ENCODE results near the gene SLC38A3.

GRCh38 chr3:50249457-50249856 lies 44.4 kb downstream of the SLC38A3 start:
- no peak for TF ChIP-seq CTCF (IDR thresholded peaks at IDR 0.05)
- TF ChIP-seq POLR2A (IDR thresholded peaks at IDR 0.05), result no peak

Data from esophagus squamous epithelium (tissue), 4 donors.